A549 treated with CpdA at 1 μM for 4 hours (cell line): ENCODE data around the gene PEX16. TPM values are rescaled to one million over a fixed set of nuclear protein-coding genes. Genes with fewer than 3 reads are reported as not detected.

Source experiments
- total RNA-seq: library from RNA; stranded (reverse); fragments of 200-300 nt; extraction: Qiagen RNA extraction; gene quantifications from 5 replicates; pipeline ENCODE4 v1.2.3, GENCODE V29; 2022; ENCODE audit warnings: low read depth

The PEX16 gene
- total RNA-seq, result 15.6 to 20.6 TPM (median 16.9 TPM) in 5 replicates

GRCh38 chr11:45917623-45918330, at the start of gene PEX16:
TSS of gene PEX16 (minus strand) at chr11:45917877. CDS start at chr11:45917811, 66 bp downstream.

GRCh38 chr11:45922425-45923082, 4.9 kb upstream of the PEX16 start, which contains the start of gene LARGE2:
TSS of gene LARGE2 (plus strand) at chr11:45922656. CDS start at chr11:45922883, 227 bp downstream.

GRCh38 chr11:45906965-45907611, 10.6 kb downstream of the PEX16 start, which contains the start of gene FREY1:
TSS of gene FREY1 (minus strand) at chr11:45907271. CDS start at chr11:45907245, 26 bp downstream.

GRCh38 chr11:45885274-45885920, 32.3 kb downstream of the PEX16 start, which contains the start of gene MAPK8IP1:
TSS of gene MAPK8IP1 (plus strand) at chr11:45885651. CDS start at chr11:45885821, 170 bp downstream.

Other genes starting within 250 kb of the PEX16 start
- gene SLC35C1, start 112.7 kb downstream of the PEX16 start, total RNA-seq, result 26.1 to 34.3 TPM (median 29.2 TPM) in 5 replicates
- 2.9 to 3.5 TPM (median 3.2 TPM) in 5 replicates for gene CRY2, start 70.4 kb downstream of the PEX16 start, total RNA-seq
- gene MAPK8IP1, start 32.2 kb downstream of the PEX16 start, total RNA-seq, result 5.1 to 7.0 TPM (median 5.9 TPM) in 5 replicates
- 0.37 to 0.59 TPM (median 0.48 TPM) in 4 of 5 replicates, not detected in the other for gene FREY1, start 10.6 kb downstream of the PEX16 start, total RNA-seq
- gene LARGE2, start 4.8 kb upstream of the PEX16 start, total RNA-seq, result 1.4 to 3.1 TPM (median 2.9 TPM) in 5 replicates
- 12.2 to 14.5 TPM (median 13.7 TPM) in 5 replicates for gene PHF21A, start 203.6 kb upstream of the PEX16 start, total RNA-seq